Stimulated activated CD8-positive, alpha-beta memory T cell treated with anti-CD3 and anti-CD28 coated beads, Interleukin-7, amount 100 ng/mL, for 1 hour (primary cell): Measurements from ENCODE around the gene EIF5B.
"Not testable (repeated sequence)": the region's sequence is repeated elsewhere in the genome, so short reads cannot be mapped to it uniquely, and the experiment has no call there.

Source experiments
- DNase-seq, 2 donors: peaks; one replicate each; pipeline ENCODE4 v3.0.0-alpha.2; 2020; ENCODE audit warnings: low read depth in 2 of 2

EIF5B gene

GRCh38 chr2:99337113-99338028 is at the start of gene EIF5B:
EIF5B (plus strand) TSS chr2:99337389; CDS start chr2:99337555, 166 bp downstream.
- DNase-seq, result peak; percentile 82 to 83

- DNase-seq, result no peak
Measured at GRCh38 chr2:99297994-99298393, 39.2 kb upstream of the EIF5B start.

- no peak for DNase-seq
Measured at GRCh38 chr2:99299580-99299979, 37.6 kb upstream of the EIF5B start.

GRCh38 chr2:99301097-99301496 is 36.1 kb upstream of the EIF5B start, which contains the start of gene LYG1:
LYG1 (minus strand) TSS chr2:99301197; CDS start chr2:99295670, 5,527 bp downstream.
- not testable (repeated sequence) for DNase-seq

GRCh38 chr2:99317161-99317872 is 19.9 kb upstream of the EIF5B start:
- DNase-seq, result no peak

DNA sequence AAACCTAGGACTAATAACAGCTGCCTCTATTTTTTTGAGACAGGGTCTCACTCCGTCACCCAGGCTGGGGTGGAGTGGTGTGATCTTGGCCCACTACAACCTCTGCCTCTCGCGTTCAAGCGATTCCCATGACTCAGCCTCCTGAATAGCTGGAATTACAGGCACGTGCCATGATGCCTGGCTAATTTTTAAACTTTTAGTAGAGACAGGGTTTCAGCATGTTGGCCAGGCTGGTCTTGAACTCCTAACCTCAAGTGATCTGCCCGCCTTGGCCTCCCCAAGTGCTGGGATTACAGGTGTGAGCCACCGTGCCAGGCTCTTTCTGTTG is 19.4 kb upstream of the EIF5B start:
- DNase-seq, result not testable (repeated sequence)

DNA sequence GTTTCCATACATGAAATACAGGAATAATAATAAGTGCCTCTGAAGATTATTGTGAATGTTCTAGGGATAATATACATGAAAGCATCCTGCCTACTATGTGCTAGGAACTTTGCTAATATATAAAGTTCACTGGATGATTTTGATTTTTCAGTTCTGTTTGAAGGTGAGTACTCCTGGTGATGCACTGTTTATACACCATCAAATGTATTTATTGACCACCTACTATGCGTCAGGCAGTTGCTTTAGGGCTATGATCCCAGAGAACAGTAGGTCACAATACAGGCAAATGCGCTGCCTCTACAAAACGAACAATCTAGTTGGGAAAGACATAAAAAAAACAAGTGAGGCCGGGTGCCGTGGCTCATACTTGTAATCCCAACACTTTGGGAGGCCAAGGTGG is 11.8 kb upstream of the EIF5B start:
- no peak for DNase-seq

DNA sequence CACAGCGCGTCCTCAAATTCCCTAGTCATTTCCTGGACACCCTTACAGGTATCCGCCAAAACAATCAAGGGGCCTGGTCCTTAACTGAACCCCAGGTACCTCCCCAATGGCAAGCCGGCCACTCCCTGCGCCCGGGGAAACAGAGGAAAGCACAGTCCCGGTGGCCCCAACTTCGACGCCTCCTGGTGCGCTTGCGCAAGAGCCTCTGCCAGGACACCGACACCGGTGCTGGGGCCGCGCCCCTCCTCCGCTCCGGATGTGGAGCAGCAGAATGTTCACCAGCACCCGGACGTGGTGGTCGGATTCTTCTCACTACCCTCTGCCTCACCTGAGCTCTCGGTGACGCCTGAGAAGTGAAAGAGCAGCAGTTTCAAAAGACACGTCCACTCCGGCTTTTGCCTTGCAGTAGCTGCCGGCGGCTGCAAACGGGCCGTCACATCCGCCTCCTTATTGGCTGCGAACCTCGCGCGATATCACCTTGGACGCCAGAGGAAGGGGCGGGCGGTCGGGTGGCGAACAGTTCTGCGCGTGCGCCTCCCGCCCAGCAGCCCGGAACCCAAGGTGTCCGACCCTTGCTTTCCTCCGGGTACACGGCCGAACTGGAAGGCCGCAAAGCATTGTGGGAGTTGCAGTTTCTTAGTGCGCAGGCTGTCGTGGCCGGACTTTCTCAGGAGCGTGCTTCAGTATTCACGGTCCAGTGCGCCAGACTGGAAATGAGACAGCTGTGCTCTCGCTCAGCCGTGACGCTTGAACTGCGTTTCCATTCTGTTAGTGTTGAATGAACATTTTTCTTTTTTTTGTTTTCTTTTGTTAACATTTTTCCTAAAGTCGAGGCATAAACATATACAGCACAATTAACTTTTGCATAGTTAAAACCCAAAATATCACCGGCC is 1.0 kb upstream of the EIF5B start, which contains the start of gene TXNDC9:
TSS of gene TXNDC9 (minus strand) at position 423 of the 893 bp plus-strand sequence. CDS start 3,123 bp downstream, outside the sequence.
- peak; percentile 93 to 94 for DNase-seq

- DNase-seq, result no peak
Measured at GRCh38 chr2:99336804-99337112, 431 bp upstream of the EIF5B start.

GRCh38 chr2:99338029-99338585 is 918 bp downstream of the EIF5B start:
- DNase-seq, result no peak

DNA sequence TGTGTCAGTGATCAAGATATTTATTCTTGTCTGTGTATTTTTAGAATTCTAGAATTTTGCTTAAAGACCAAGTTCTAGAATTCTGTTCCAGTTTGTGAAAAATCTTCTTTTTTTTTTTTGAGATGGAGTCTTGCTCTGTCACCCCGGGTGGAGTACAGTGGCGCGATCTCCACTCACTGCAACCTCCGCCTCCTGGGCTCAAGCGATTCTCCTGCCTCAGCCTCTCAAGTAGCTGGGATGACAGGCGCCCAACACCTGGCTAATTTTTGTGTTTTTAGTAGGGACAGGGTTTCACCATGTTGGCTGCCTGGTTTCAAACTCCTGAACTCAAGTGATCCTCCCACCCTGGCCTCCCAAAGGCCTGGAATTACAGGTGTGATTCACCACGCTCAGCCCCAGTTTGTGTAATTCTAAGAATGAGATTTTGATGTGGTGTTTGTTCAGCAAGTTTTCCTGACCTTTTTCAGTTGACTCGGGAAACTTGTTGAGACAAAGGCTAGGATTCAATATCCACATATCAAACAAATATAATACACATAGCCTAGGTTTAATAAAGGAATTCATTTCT is 3.6 kb downstream of the EIF5B start:
- no peak for DNase-seq

GRCh38 chr2:99342536-99342935 is 5.3 kb downstream of the EIF5B start:
- DNase-seq, result no peak

- not testable (repeated sequence) for DNase-seq
Measured at GRCh38 chr2:99345446-99345845, 8.3 kb downstream of the EIF5B start.

DNA sequence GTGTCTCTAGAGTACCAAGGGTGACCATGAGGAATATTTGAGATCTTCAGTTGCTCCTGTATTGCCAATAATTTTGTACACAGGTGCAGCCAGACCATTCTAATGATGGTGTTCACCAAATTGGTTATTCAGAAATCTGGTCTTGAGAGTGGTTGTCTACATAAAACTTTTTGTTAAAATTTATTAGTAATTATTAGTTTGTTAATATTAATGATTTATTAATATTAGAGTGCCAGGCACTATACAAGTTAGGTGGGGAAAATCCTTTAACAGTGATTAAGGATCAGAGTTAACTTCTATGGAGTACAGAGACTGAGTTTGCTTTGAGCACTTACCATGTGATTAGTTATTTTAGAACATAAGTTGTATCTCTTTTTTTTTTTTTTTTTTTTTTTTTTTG is 9.0 kb downstream of the EIF5B start:
- DNase-seq, result no peak

GRCh38 chr2:99348173-99348572 is 11.0 kb downstream of the EIF5B start:
- DNase-seq, result no peak

DNA sequence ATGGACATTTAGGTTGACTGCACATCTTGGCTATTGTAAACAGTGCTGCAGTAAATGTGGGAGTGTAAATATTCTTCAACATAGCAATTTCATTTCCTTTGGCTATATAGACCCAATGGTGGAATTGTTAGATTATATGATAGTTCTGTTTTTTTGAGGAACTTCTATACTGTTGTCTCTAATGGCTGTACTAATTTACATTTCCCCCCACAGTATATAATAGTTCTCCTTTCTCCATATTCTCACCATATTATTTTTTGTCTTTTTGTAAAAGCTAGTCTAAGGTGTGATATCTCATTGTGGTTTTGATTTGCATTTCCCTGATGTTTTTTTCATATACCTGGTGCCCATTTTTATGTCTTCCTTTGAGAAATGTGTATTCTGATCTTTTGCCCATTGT is 13.0 kb downstream of the EIF5B start:
- no peak for DNase-seq

GRCh38 chr2:99354070-99354469 is 16.9 kb downstream of the EIF5B start:
- no peak for DNase-seq

DNA sequence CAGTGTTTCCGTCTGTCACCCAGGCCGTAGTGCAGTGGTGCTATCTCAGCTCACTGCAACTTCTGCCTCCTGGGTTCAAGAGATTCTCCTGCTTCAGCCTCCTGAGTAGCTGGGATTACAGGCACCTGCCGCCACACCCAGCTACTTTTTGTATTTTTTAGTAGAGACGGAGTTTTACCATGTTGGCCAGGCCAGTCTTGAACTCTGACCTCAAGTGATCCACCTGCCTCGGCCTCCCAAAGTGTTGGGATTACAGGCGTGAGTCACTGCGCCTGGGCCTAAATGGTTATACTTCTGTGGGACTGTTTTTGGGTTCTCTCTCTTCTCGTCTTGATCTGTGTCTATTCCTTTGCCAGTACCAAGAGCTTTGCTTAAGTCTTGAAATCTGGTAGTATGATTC is 17.6 kb downstream of the EIF5B start:
- not testable (repeated sequence) for DNase-seq

DNA sequence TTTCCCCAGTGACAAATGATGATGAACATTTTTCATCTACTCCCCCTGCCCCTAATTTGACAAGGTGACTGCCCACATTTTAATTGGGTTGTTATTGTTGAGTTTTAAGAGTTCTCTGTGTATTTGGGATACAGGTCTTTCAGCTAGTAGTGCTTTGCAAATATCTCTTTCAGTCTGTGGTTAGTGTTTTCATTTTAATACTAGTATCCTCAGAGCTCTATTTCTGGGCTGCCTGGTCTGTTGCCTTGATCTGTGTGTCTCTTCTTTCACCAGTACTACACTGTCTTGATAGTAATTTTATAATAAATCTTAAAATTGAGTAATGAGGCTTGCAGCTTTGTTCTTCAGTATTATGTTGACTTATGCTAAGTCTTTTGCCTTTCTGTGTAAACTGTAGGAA is 19.7 kb downstream of the EIF5B start:
- DNase-seq, result no peak

- DNase-seq, result no peak
Measured at GRCh38 chr2:99365661-99366060, 28.5 kb downstream of the EIF5B start.

DNA sequence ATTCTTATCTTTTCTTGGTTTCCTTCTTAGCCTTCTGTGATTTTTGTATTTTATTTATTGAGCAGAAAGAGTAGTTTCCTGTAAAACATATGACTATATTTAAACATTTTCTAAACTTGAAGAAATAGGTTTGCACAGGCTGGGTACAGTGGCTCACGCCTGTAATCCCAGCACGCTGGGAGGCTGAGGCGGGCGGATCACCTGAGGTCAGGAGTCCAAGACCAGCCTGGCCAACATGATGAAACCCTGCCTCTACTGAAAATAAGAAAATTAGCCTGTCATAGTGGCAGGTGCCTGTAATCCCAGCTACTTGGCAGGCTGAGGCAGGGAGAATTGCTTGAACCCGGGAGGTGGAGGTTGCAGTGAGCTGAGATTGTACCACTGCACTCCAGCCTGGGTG is 31.7 kb downstream of the EIF5B start:
- DNase-seq, result not testable (repeated sequence)
